HG02798 (cell line): Measurements from ENCODE around the gene KBTBD8.
A peak's percentile ranks its signal among the peaks of the same experiment; 100 is the strongest.

ENCODE experiments used
- ATAC-seq: cut with Tn5 transposase; IDR thresholded peaks from one replicate; pipeline ENCODE4 v1.9.1; 2021; ENCODE audit warnings: mild to moderate bottlenecking; ENCODE audit not compliant: unreplicated experiment, poor library complexity

The KBTBD8 gene

GRCh38 chr3:66996696-66997095 lies 1.4 kb upstream of the KBTBD8 start:
- ATAC-seq, result no peak

- ATAC-seq, result no peak
These were observed 471 bp upstream of the KBTBD8 start for GRCh38 chr3:66997560-66998112.

GRCh38 chr3:66998904-66999235 lies 763 bp downstream of the KBTBD8 start:
- no peak for ATAC-seq

GRCh38 chr3:67000009-67000408 lies 1.9 kb downstream of the KBTBD8 start:
- peak; percentile 36 for ATAC-seq

GRCh38 chr3:67001086-67001861 lies 3.2 kb downstream of the KBTBD8 start:
- ATAC-seq, result no peak

GRCh38 chr3:67005974-67006373 lies 7.9 kb downstream of the KBTBD8 start:
- ATAC-seq, result no peak

GRCh38 chr3:67006460-67006859 lies 8.4 kb downstream of the KBTBD8 start:
- no peak for ATAC-seq

- no peak for ATAC-seq
These were observed 10.3 kb downstream of the KBTBD8 start for GRCh38 chr3:67008388-67008787.

GRCh38 chr3:67009716-67010115 lies 11.6 kb downstream of the KBTBD8 start:
- no peak for ATAC-seq

- ATAC-seq, result no peak
These were observed 13.5 kb downstream of the KBTBD8 start for GRCh38 chr3:67011414-67012131.

GRCh38 chr3:67012564-67012963 lies 14.5 kb downstream of the KBTBD8 start:
- no peak for ATAC-seq

- ATAC-seq, result no peak
These were observed 17.8 kb downstream of the KBTBD8 start for GRCh38 chr3:67015702-67016484.

GRCh38 chr3:67016522-67017080 lies 18.5 kb downstream of the KBTBD8 start:
- ATAC-seq, result peak; percentile 60

GRCh38 chr3:67017211-67017610 lies 19.1 kb downstream of the KBTBD8 start:
- ATAC-seq, result peak; percentile 4

GRCh38 chr3:67018105-67018788 lies 20.1 kb downstream of the KBTBD8 start:
- ATAC-seq, result peak; percentile 41

GRCh38 chr3:67018789-67019526 lies 20.9 kb downstream of the KBTBD8 start:
- ATAC-seq, result peak; percentile 51

- ATAC-seq, result no peak
These were observed 30.1 kb downstream of the KBTBD8 start for GRCh38 chr3:67028001-67028784.
